Stimulated activated CD4-positive, alpha-beta T cell treated with anti-CD3 and anti-CD28 coated beads, Interleukin-1b, Interleukin-23, amount 100 ng/mL, for 48 hours (primary cell): ENCODE data around the gene MBNL1.
"Not testable (repeated sequence)": the region's sequence is repeated elsewhere in the genome, so short reads cannot be mapped to it uniquely, and the experiment has no call there.

Experiments used
- DNase-seq: peaks from one replicate; pipeline ENCODE4 v3.0.0-alpha.2; 2020

MBNL1 gene

DNA sequence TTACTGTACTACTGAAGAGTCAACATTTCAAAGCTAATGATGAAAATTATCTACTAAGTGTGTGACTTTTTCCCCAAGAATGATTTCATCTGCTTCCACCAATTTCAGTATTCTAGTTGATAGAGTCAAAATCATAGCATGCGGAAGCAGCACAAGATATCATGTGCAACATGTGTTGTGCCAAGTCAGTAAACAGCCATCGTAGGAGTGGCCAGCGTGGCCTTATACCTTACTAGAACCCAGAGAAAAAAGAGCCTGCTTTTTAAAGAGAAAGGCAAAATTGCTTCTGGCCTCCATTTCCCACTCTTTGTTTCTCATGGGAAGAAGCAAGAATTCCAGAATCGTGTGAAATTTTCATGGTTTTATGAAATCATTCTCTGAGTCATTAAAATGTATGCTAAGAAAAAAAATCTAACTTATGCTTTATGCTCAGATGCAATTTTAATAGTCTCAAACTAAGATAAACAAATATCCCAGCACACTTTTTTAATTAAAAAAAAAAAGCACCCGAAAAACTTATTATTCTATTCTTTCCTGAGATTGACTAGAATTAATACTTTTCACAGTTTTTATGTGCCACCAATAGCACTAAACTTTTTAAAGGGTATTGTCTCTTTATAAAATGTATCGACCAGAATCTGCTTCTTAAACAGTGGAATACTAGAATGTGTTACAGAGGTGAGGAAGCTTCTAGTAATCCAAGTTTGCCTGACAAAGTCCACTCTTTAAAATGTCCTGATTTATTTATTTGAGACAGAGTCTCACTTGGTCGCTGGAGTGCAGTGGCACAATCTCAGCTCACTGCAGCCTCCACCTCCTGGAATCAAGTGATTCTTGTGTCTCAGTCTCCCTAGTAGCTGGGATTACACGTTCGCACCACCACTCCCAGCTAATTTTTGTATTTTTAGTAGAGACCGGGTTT is 87.3 kb downstream of the MBNL1 start:
- DNase-seq = no peak

DNA sequence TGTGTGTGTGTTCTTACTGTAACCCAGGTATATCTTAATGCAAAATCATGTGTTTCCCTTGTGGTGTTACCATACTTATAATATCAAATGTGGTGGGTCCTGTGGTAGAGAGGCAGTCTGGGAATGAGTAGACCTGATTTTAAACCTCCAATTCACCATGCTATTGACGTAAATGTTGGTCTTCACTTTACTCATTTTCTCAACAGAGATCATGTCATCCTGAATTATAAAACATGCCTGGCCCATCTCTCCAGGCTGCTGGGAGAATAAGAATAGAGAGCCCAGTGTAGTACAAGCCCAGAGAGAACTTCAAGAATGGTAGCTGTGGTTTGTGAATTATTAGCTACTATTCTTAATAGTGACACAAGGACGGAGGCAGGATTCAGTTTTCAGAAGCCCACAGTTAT is 88.1 kb downstream of the MBNL1 start:
- no peak for DNase-seq

DNA sequence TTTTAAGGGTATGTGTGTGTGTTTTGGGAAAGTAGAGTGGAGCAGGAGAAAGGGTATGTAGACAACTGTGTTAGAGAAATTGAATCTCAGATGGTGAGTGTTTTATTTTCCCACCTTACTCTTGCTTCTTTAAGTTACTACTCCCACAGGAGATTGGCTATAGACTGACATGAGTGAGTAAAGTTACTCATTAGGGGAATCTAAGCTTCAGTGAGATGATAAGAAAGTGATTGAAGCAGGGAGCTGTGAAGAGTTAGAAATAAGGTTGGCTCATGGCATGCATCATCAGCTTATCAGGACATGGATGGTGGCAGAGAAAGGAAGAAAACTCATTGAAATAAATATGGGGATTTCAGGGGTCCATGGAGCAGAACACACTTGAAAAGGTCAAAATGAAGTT is 88.9 kb downstream of the MBNL1 start:
- DNase-seq = no peak

DNA sequence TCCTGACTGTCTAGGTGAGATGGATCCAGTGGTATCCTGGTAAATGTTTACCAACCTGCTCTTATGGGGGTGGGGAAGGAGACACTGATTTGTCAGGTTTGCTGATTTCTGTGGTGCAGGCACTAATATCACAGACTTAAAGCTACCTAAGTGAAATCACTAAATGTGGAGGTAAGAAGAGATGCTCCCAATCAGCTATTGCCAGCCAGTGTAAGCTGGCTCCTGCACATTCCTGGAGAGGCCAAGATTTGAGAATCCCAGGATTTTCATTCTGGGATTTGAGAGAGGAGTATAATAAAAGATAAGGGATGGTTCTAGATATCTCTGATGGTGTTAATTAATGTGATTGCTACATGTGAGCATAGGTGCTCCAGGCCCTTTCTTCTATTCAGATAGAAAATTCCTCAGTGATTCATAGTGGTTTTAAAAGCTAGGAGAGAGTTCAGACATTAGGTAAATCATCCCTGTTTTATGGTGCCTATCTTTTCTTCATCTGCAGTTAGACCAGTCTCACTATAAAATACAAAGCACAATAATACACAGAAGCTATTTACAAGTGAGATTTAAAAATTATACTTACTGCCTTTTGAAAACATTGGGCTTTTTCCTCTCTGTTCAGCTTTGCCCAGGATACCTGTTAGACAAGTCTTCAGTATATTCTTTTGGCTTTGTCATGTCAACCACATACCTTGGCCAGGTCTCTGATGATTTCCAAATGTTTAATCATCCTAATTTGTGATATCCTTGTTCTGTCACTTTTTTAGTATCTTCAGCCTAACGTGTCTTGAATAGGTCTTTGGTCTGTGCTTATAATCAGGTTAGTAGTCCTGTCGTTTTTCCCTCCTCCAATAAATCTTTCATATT is 90.9 kb downstream of the MBNL1 start:
- no peak for DNase-seq

DNA sequence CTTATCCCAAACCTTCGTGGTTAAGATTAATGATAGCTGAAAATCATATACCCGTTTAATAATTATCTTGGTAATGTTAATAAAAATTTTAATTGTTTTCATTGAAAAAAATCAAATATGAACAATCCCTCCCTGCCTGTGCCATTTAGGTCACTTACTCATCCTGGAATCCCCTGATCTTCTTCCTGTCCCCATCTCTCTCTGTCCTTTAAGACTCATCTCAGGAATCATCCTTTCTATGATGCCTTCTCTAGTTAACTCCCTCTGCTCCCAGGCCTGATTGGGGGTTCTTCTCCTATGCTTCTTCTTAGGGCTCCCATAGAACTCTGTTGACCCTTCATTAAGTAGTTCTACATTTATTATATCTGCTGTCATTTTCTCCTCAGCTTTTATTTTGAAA is 91.6 kb downstream of the MBNL1 start:
- no peak for DNase-seq

DNA sequence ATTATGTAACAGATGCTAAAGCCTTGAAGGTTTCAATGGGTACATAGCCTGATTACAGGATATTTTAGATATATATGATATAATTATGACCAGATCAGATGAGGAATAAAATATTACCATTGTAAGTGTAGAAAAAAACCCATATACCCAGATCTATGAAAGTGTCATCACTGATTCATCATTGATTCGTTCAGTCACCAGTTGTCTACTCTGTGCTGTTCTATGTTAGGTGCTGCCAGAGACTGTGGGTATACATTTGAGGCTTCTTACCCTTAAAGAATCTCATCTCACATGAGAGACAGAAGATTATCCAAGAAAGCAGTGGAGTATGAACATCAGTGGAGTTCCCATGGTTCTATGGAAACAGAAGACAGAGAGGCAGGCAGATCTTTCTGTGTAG is 92.2 kb downstream of the MBNL1 start:
- no peak for DNase-seq

DNA sequence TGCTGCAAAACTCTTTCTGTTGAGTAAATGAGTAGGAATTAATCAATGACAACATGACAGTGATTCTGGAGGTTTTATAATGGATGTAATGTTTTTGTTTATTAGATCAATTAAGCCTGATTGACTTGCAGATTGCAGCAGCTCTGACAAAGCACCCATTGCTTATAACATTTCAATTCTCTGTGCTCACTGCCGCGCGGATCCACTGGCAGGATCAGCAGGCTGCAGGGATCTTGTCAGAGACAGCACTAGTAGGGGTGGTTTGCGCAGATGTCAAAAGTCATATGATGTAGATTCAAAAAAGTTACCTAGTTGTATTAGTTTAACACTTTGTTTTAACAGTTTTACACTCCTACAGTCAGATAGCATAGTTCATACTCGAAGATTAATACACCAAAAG is 93.4 kb downstream of the MBNL1 start:
- no peak for DNase-seq

DNA sequence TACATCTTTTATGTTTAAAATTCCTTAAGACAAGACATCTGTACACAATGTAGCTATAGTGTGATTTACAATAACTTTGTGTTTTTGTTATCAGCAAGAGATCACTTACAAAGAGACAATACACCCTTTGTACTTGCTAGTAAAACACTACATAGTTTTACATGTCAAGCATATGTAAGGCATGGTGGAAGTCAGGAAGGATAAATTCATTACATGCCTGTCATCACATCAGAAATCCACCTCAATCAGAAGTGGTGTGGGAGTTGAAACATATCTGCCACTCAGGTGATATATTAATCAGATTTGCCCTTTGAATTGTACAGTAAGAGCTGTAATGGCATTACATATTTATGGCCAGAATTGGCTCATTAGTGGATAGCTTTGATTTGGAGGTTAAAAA is 95.5 kb downstream of the MBNL1 start:
- DNase-seq = no peak

DNA sequence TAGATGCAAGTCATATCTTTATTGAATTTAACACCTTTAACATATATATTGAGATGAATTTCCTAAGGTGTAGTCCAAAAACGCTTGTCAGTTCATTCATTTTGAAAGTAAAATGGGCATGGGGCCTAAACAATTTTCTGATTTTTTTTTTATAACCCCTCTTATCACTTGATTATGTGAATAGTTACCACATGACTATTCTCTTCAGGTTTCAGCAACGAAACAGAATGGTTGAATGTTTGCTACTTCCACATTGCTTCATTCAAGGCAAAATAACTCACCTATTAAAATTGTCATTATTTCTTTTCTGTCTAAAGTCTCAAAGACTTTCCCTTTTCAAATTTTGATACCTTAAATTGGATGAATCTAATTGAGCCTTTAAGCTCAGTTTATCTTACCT is 96.4 kb downstream of the MBNL1 start:
- no peak for DNase-seq

DNA sequence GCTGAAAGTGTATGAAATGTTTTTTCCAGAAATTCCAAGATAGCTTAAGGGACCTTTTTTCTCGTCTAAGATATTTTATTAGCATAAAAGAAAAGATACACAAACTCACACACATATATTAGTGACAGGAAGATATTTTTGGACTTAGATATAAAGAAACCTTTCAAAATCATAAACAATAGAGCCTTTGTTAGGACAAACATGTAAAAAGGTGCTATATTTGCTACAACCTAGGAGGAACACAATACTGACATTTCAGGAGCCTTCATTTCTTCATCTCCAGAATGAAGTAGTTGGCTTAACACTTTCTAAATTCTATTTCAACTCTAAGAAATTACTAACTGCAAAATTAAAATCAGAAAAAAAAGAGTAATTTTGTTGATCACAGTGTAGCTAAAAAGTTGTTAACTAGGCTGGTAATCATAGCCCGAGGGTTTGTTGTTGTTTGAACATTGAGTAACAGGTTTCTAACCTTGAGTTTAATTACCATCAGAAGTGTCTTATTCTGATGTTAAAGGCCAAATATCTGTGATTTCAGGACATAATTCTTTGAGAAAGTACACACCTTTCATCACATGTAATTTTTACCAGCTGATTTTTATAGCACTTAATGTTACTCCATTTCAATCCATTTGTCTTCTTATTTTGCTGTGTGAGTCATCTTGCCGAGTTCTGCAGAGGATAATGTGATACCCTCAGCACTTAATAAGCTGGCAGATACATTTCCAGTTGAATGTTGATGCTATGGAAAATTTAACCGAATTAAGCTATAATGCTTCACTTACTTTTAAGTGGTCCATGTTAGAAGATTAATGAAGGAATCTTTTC is 97.3 kb downstream of the MBNL1 start:
- DNase-seq = no peak

DNA sequence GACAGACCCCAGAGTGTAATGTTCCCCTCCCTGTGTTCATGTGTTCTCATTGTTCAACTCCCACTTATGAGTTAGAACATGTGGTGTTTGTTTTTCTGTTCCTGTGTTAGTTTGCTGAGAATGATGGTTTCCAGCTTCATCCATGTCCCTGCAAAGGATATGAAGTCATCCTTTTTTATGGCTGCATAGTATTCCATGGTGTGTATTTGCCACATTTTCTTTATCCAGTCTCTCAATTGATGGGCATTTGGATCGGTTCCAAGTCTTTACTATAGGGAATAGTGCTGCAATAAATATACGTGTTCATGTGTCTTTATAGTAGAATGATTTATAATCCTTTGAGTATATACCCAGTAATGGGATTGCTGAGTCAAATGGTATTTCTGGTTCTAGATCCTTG is 98.5 kb downstream of the MBNL1 start:
- not testable (repeated sequence) for DNase-seq

DNA sequence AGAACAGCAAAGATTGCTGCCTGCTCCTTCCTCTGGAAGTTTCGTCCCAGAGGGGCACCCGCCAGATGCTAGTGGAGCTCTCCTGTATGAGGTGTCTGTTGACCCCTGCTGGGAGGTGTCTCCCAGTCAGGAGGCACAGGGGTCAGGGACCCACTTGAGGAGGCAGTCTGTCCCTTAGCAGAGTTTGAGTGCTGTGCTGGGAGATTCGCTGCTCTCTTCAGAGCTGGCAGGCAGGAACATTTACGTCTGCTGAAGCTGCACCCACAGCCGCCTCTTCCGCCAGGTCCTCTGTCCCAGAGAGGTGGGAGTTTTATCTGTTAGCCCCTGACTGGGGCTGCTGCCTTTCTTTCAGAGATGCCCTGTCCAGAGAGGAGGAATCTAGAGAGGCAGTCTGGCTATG is 103.9 kb downstream of the MBNL1 start:
- not testable (repeated sequence) for DNase-seq

DNA sequence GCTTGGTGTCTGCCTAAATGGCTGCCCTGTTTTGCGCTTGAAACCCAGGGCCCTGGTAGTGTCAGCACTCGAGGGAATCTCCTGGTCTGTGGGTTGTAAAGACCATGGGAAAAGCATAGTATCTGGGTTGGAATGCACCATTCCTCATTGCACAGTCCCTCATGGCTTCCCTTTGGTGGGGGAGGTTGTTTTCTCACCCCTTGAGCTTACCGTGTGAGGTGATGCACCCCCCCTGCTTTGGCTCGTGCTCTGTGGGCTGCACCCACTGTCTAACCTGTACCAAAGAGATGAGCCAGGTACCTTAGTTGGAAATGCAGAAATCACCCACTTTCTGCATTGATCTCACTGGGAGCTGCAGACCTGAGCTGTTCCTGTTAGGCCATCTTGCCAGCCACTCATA is 104.7 kb downstream of the MBNL1 start:
- DNase-seq = no peak

DNA sequence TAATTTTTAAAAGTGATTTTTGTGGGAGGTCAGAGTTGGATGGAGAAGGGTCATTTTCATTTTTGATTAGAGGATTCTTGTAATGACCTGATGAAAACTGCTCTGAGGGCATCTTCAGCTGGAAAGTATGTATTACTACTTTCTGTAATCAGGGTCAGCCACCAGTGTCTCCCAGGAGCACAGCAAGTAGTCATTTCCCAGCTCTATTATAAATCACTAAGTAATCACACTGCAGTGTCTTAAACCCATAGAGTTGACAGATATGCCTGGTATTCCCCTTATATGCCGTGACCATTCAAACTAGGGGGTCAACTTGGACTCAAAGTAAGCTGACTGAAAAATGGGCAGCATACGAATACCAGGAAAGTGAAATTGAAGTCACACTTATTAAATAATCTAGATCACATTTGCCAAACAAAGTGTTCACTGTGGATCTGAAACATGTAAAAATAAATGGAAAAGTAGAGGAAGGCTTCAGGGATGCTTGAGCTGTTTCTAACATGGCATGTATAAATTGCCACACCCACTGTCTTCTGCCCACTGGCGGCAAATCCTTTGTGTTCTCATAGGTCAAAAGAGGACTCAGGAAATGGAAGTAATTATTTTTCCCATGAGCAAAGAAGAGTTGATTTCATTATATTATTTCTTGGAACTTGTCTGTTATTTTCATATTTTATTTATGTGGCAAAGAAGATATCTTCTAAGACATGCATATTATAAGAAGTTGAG is 105.7 kb downstream of the MBNL1 start:
- no peak for DNase-seq

DNA sequence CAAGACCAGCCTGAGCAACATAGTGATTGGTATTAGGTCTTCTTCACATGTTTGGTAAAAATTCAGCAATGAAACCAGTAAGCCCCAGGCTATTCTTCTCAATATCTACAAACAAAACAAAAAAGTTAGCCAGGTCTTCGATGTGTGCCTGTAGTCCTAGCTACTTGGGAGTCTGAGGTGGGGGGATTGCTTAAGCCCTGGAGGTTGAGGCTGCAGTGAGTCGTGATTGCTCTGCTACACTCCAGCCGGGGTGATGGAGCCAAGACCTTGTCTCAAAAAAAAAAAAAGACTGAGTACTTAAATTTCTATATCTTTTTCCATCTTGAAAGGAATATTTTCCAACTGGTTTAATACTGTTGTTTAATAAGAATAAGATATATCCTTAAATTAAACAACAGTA is 106.8 kb downstream of the MBNL1 start:
- DNase-seq = no peak

DNA sequence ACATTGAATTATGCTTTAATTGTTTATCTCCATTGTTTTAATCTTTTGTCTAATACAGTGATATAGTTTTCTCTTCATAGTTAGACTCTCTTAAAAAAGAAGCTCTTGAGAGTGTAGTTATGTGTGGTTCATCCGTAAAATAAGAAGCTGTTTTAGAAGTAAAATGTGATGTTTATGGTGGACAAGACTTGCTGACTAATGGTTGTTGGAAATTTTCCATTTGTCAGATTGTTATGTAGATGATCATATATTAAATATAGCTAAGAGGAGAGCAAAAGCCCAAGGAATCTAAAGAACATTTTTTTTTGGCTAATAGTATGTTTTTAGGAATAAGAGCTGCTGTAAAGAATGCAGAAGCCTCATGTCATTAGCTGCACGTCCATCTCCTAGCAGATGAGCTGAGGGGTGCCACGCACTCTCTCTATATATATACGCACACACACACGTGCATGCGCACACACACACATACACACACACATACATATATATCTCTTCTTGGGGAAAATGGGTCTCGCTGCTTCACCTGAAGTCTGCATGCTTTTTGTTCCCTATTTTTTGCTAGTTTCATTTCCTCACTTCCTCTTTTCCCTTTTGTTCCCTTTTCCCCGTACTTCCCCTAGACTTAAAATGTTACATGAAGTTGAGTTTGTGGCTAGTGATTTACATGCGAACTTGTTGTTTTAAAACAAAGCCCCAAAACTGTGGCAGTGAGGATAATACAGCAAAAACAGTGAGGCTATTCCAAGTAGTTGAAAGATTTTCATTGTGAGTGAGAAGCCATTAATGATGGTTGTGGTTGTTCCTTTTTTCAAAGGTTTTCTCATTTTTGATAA is 107.8 kb downstream of the MBNL1 start:
- no peak for DNase-seq

DNA sequence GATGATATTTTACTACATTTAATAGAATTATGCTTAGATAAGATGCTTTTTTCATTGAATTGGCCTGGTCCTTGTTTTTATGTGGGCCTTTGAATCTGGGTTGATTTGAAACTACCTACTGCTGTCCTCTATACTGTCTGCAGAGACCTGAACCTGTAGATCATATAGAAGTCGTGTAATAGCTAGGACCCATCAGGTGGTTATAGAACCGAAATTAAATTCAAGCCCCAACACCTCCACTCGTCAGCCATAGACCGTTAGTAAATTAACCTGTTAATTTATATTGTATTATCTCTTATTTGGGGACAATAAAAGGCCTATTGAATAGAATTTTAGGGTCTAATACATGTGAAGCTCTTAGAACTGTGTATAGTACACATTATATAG is 108.4 kb downstream of the MBNL1 start:
- DNase-seq = no peak

DNA sequence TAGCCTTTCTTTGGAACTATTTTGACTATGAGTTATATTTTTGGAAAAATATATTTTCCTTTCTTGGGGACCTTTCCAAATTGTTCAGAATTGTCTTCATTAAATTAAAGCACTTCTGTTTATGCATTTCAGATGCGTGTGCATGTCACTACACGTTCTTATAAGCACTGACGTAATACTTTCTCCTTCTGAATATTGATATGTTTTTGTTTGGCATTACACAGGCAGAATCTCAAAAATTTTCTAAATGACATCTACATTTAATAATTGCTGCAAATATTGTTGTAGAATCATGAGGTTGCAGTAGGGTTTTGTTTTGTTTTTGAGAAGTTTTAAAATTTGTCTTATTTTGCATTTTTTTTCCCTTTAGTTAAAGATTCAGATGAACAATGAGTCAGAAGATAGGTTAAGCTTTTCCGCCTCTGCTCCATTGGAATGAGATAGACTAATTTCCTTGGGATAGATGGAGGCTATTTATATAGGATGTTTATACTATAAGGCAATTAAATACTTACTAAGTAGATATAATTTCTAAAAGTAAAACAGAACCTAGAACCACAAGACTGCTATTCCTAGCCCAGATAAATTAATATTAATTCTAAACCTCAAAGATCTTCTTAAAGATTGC is 110.8 kb downstream of the MBNL1 start:
- DNase-seq = no peak

DNA sequence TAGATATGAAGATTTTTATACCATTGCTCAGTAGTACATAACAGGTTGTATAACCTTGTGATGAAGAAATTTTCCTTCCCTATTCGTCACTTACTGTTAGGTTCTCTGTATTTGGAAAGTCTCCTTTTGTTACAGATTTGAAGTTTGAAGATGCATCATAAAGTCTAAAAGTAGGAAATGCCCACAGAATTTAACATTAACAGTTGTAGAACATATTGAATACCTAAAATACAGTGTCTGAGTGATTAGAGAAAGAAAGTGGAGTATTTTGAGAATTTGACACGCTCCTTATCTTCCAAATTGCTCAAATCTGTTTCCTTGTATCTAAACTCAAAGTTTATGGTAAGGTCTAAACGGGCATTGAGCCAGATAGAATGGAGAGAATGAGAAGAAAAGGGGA is 111.3 kb downstream of the MBNL1 start:
- DNase-seq = no peak

DNA sequence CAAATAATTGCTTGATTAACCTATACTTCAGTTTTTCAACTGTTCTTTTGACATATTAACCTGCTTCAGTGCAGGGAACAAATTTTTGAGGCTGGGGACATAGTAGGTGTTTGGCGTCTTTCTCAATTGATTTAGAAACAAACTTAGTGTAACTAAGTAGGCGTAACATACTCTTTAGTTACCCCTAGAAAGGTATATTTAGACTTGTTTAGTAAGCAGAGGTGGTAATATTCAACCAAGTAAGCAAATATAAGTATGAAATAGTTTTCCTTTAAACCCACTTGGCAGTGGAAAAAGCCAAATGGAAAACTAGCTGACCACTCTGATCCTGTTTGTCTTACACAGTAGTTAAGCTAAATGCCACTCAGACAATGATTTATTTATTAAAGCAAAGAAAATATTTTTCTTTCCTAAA is 113.2 kb downstream of the MBNL1 start:
- DNase-seq = no peak
